NCI-H226 (cell line): Measurements from ENCODE around the gene RIC8A.

Experiments
- DNase-seq: peaks from one replicate; pipeline ENCODE4 v3.0.0-alpha.2; 2015

The RIC8A gene

GRCh38 chr11:250740-251299, 43.3 kb downstream of the RIC8A start:
- DNase-seq: no peak

- DNase-seq: no peak
Observed at GRCh38 chr11:251550-251949, 44.0 kb downstream of the RIC8A start.

GRCh38 chr11:252666-253065, 45.2 kb downstream of the RIC8A start:
- no peak for DNase-seq

- DNase-seq: no peak
Observed at GRCh38 chr11:253160-253885, 45.8 kb downstream of the RIC8A start.

GRCh38 chr11:253886-254270, 46.4 kb downstream of the RIC8A start:
- DNase-seq: no peak

DNA sequence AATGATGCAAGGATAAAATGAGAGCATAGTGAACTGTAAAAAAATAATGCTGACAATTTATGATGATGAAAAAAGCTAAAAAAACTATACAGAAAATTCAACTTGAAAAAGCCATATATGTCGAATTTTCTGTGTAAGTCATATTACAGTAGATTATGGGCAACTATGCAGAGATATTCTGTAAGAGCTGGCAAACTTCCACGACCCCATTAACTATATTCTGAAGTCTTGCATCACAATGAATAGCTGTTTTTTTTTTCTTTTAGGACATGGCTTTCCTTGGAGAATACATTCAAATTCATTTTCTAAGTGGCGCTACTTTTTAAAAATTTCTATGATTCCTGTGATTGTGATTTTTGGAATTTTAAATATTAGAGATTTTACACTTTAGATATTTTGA, 47.7 kb downstream of the RIC8A start:
- no peak for DNase-seq

DNA sequence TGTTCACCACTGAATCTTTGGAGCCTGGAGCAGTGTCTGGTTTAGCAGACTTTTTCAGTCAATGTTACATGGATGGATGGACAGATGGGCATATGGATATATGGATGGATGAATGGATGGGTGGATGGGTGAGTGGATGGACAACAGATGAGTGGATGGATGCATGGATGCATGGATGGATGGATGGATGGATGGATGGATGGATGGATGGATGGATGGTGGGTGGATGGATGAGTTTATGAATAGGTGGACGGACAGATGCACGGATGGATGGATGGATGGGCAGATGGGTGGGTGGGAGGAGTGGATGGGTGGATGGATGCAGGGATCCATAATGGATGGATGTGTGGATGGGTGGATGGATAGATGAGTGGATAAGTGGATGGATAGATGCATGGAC, 48.3 kb downstream of the RIC8A start:
- DNase-seq: no peak

- no peak for DNase-seq
Observed at GRCh38 chr11:256952-257737, 49.6 kb downstream of the RIC8A start.

- no peak for DNase-seq
Observed at GRCh38 chr11:257766-258493, 50.4 kb downstream of the RIC8A start.

DNA sequence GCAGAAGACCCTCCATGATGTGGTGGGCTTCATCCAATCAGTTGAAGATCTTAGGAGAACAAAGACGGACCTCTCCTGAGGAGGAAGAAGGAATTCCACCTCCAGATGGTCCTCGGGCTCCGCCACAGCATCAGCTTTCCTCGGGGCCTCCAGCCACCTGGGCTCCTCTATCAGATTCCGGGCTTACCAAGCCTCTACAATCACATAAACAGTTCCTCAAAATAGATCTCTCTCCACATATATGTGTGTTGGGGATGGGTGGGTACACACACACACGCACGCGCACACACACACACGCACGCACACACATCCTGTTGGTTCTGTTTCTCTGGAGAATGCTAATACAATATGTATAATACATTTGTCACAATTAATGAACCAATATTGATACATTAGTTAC, 51.9 kb downstream of the RIC8A start:
- DNase-seq: no peak

GRCh38 chr11:261624-262023, 54.1 kb downstream of the RIC8A start:
- no peak for DNase-seq
